Effector memory CD4-positive, alpha-beta T cell (primary cell): Measurements from ENCODE around the gene CNGB1.
"Not testable (repeated sequence)": the region's sequence is repeated elsewhere in the genome, so short reads cannot be mapped to it uniquely, and the experiment has no call there.

Source experiments
- DNase-seq, 3 donors: peaks; one replicate each; pipeline ENCODE4 v3.0.0-alpha.2; 2020
- H3K27ac ChIP-seq: 2 replicates; pipeline ENCODE4 v1.7.0; 2013; ENCODE audit warnings: mild to moderate bottlenecking, low read length, moderate library complexity; ENCODE audit not compliant: insufficient read depth, poor library complexity, severe bottlenecking
- H3K27me3 ChIP-seq: replicated peaks from 2 replicates; pipeline ENCODE4 v1.7.0; 2013; ENCODE audit warnings: mild to moderate bottlenecking, low read length; ENCODE audit not compliant: insufficient read depth, control insufficient read depth, poor library complexity, severe bottlenecking
- H3K36me3 ChIP-seq: 2 replicates; pipeline ENCODE4 v1.7.0; 2013; ENCODE audit warnings: mild to moderate bottlenecking, low read length, moderate library complexity; ENCODE audit not compliant: control insufficient read depth, insufficient read depth
- H3K4me1 ChIP-seq: 2 replicates; pipeline ENCODE4 v1.7.0; 2013; ENCODE audit warnings: low read length, mild to moderate bottlenecking; ENCODE audit not compliant: control insufficient read depth, insufficient read depth, poor library complexity, severe bottlenecking
- H3K4me3 ChIP-seq: 2 replicates; pipeline ENCODE4 v1.7.0; 2013; ENCODE audit warnings: low read length, low read depth, mild to moderate bottlenecking; ENCODE audit not compliant: insufficient read depth, poor library complexity, severe bottlenecking
- H3K9me3 ChIP-seq: 2 replicates; pipeline ENCODE4 v1.7.0; 2013; ENCODE audit warnings: mild to moderate bottlenecking, low read length, moderate library complexity; ENCODE audit not compliant: control insufficient read depth

Gene CNGB1

DNA sequence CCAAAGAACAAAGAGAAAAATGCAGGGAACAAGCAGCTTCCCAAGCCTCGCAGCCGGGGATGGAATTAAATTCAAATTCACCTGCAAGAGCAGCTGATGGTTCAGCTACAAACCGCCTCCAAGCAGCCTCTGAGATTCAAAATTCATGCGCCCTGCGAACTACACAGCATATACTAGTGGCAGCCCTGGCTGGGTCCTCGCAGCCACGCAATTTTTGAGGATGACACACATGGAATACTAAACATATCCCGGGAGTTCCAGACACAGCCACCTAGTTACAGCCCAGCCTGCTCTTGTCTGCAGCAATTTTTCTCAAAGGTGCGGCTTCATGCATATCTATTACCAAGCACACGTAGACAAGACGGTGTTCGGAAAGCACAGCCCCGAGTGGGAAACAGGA, 132.8 kb downstream of the CNGB1 start:
- no peaks in the 10 kb centered on the region for H3K27me3 ChIP-seq
- no peaks in the 10 kb centered on the region for H3K36me3 ChIP-seq
- no peak for DNase-seq
- no peaks in the 10 kb centered on the region for H3K4me1 ChIP-seq
- no peaks in the 10 kb centered on the region for H3K9me3 ChIP-seq
- H3K4me3 ChIP-seq: no peak overlapping the region
- H3K27ac ChIP-seq: no peak overlapping the region

GRCh38 chr16:57837305-57838125, 133.4 kb downstream of the CNGB1 start:
- H3K4me3 ChIP-seq: no peak overlapping the region
- H3K27ac ChIP-seq: no peak overlapping the region
- H3K36me3 ChIP-seq: no peaks in the 10 kb centered on the region
- H3K4me1 ChIP-seq: no peaks in the 10 kb centered on the region
- H3K27me3 ChIP-seq: no peaks in the 10 kb centered on the region
- H3K9me3 ChIP-seq: no peaks in the 10 kb centered on the region
- no peak for DNase-seq

DNA sequence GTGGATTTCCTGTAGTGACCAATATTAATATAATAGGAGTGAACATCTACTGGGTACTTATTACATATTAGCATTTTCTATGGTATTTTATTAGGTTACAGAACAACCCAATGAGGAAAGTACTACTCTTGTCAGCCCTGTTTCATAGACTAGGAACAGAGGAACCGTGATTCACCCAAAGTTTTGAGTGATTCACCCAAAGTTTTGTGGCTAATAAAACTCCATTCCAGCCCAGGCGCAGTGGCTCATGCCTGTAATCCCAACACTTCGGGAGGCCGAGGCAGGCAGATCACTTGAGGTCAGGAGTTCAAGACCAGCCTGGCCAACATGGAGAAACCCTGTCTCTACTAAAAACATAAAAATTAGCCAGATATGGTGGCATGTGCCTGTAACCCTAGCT, 135.5 kb downstream of the CNGB1 start:
- H3K36me3 ChIP-seq, H3K4me1 ChIP-seq, DNase-seq, H3K27me3 ChIP-seq, H3K27ac ChIP-seq, H3K4me3 ChIP-seq, H3K9me3 ChIP-seq: not testable (repeated sequence)

DNA sequence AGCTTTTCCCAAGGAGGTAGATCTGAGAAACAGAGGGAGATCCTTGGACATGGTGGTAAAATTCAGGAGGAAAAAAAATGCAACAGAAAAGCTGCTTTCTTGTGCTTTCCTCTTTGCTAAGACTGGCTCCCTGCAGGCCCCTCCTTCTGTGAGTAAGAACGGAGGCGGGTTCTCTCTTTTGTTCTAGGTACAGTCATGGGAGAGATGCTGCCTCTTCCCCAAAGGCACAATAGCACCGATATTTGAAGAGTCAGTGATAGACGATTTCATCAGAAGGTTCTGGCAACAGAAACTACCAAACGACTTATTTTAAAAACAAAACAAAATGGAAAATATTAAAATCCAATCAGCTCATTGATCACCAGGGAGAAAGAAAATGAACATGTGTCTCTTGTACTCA, 136.0 kb downstream of the CNGB1 start:
- DNase-seq: no peak
- no peaks in the 10 kb centered on the region for H3K4me1 ChIP-seq
- H3K36me3 ChIP-seq: no peaks in the 10 kb centered on the region
- no peaks in the 10 kb centered on the region for H3K27me3 ChIP-seq
- H3K9me3 ChIP-seq: no peaks in the 10 kb centered on the region
- no peak overlapping the region for H3K4me3 ChIP-seq
- no peak overlapping the region for H3K27ac ChIP-seq
